Measurements from ENCODE around the gene GTPBP3. TPM values are rescaled to one million over a fixed set of nuclear protein-coding genes. Genes with fewer than 3 reads are reported as not detected.

GTPBP3 gene
- total RNA-seq, 2 donors from 2014 or later, result 6.0 to 16.8 TPM

GRCh38 chr19:17325881-17326594 lies 11.3 kb upstream of the GTPBP3 start:
- Histone ChIP-seq H3K27me3 (no peaks in the 10 kb centered on the region), H3K4me1 (peaks cover 0 to 34% of the 10 kb centered on the region in 2 donors), H3K9me3 (no peaks in the 10 kb centered on the region), H3K4me3 (no peak overlapping the region), H3K27ac (no peak overlapping the region), H3K36me3 (peaks cover 10% of the 10 kb centered on the region)
- DNase-seq (ENCODE audit: low spot score), result peak; percentile 82
- TF ChIP-seq CTCF (IDR thresholded peaks at IDR 0.05), result no peak

GRCh38 chr19:17326595-17326966 lies 10.8 kb upstream of the GTPBP3 start:
- Histone ChIP-seq H3K9me3 (no peaks in the 10 kb centered on the region), H3K27ac (no peak overlapping the region)
- no peak for TF ChIP-seq CTCF (IDR thresholded peaks at IDR 0.05)

GRCh38 chr19:17327068-17327653 lies 10.2 kb upstream of the GTPBP3 start:
- Histone ChIP-seq H3K27ac (no peak overlapping the region), H3K36me3 (peaks cover under 1% of the 10 kb centered on the region), H3K27me3 (no peaks in the 10 kb centered on the region), H3K9me3 (no peaks in the 10 kb centered on the region), H3K4me1 (peaks cover 0 to 34% of the 10 kb centered on the region in 2 donors), H3K4me3 (no peak overlapping the region)
- no peak for TF ChIP-seq CTCF (IDR thresholded peaks at IDR 0.05)
- DNase-seq (ENCODE audit: low spot score), result no peak

More at GRCh38 chr19:17326595-17326966, 10.8 kb upstream of the GTPBP3 start:
- Histone ChIP-seq H3K36me3 (peaks cover 6% of the 10 kb centered on the region), H3K27me3 (no peaks in the 10 kb centered on the region), H3K4me1 (peaks cover 0 to 34% of the 10 kb centered on the region in 2 donors), H3K4me3 (no peak overlapping the region)
- no peak for DNase-seq (ENCODE audit: low spot score)

GRCh38 chr19:17327654-17328516 lies 9.5 kb upstream of the GTPBP3 start:
- peak overlapping the region; percentile 24 to 35 for H3K4me3 ChIP-seq
- no peaks in the 10 kb centered on the region for H3K9me3 ChIP-seq
- H3K27ac ChIP-seq, result no peak overlapping the region
- peaks cover 0 to 32% of the 10 kb centered on the region in 2 donors for H3K4me1 ChIP-seq
- H3K36me3 ChIP-seq, result no peaks in the 10 kb centered on the region
- no peak for DNase-seq (ENCODE audit: low spot score)
- no peaks in the 10 kb centered on the region for H3K27me3 ChIP-seq
- TF ChIP-seq CTCF (IDR thresholded peaks at IDR 0.05), result peak in 1 of 2 donors; percentile 9

- no peaks in the 10 kb centered on the region for H3K9me3 ChIP-seq
- no peak overlapping the region for H3K27ac ChIP-seq
- peaks cover 0 to 32% of the 10 kb centered on the region in 2 donors for H3K4me1 ChIP-seq
- no peaks in the 10 kb centered on the region for H3K36me3 ChIP-seq
- no peaks in the 10 kb centered on the region for H3K27me3 ChIP-seq
- no peak for TF ChIP-seq CTCF (IDR thresholded peaks at IDR 0.05)
- DNase-seq (ENCODE audit: low spot score), result no peak
- H3K4me3 ChIP-seq, result peak overlapping the region; percentile 24 to 35
Measured at GRCh38 chr19:17328517-17329365, 8.6 kb upstream of the GTPBP3 start.
